GM19438 (cell line): ENCODE results near the gene GRM8.

Experiments
- ATAC-seq: cut with Tn5 transposase; IDR thresholded peaks from one replicate; pipeline ENCODE4 v1.9.1; 2021; ENCODE audit warnings: low read depth; ENCODE audit not compliant: unreplicated experiment

The GRM8 gene

GRCh38 chr7:126398851-126399529 lies 853.8 kb downstream of the GRM8 start:
- ATAC-seq: no peak

- ATAC-seq: no peak
These were observed 854.5 kb downstream of the GRM8 start for GRCh38 chr7:126398285-126398684.

- no peak for ATAC-seq
These were observed 858.3 kb downstream of the GRM8 start for GRCh38 chr7:126394406-126394805.
